Panc1 (cell line): ENCODE data around the gene WDR1.

Experiments
- POLR2AphosphoS5 ChIP-seq: IDR thresholded peaks from 2 replicates; pipeline ENCODE4 v1.6.1; 2012; ENCODE audit warnings: mild to moderate bottlenecking, low read depth, low read length, moderate library complexity
- REST ChIP-seq, 2 experiments: IDR thresholded peaks; 2 replicates each; pipeline ENCODE4 v1.6.1; 2011 to 2012; ENCODE audit warnings: low read depth in 2 of 2, control low read depth in 1 of 2, low read length in 1 of 2, mild to moderate bottlenecking in 1 of 2, moderate library complexity in 1 of 2; ENCODE audit not compliant: insufficient read depth in 1 of 2
- SIN3A ChIP-seq: IDR thresholded peaks from 2 replicates; pipeline ENCODE4 v1.6.1; 2012; ENCODE audit warnings: low read depth, mild to moderate bottlenecking, low read length, moderate library complexity, borderline replicate concordance; ENCODE audit not compliant: insufficient read depth
- TCF7L2 ChIP-seq: IDR thresholded peaks from 2 replicates; pipeline ENCODE4 v1.6.1; 2011; ENCODE audit warnings: mild to moderate bottlenecking, low read depth, low read length, inconsistent platforms
- TF ChIP-seq, protein P1 (sequence below): fragments of 450-650 bp; IDR thresholded peaks from 2 replicates; pipeline ENCODE4 v1.5.1; 2017; ENCODE audit warnings: mild to moderate bottlenecking

GRCh38 chr4:10119773-10120172 lies 3.2 kb upstream of the WDR1 start:
- TF ChIP-seq TCF7L2 (no peak), POLR2AphosphoS5 (no peak), SIN3A (no peak), REST (IDR thresholded peaks at IDR 0.05; ENCODE audit: insufficient read depth in 1 of 2, low read depth in 2 of 2, low read length in 1 of 2) (no peak)
- TF ChIP-seq, protein P1, sequence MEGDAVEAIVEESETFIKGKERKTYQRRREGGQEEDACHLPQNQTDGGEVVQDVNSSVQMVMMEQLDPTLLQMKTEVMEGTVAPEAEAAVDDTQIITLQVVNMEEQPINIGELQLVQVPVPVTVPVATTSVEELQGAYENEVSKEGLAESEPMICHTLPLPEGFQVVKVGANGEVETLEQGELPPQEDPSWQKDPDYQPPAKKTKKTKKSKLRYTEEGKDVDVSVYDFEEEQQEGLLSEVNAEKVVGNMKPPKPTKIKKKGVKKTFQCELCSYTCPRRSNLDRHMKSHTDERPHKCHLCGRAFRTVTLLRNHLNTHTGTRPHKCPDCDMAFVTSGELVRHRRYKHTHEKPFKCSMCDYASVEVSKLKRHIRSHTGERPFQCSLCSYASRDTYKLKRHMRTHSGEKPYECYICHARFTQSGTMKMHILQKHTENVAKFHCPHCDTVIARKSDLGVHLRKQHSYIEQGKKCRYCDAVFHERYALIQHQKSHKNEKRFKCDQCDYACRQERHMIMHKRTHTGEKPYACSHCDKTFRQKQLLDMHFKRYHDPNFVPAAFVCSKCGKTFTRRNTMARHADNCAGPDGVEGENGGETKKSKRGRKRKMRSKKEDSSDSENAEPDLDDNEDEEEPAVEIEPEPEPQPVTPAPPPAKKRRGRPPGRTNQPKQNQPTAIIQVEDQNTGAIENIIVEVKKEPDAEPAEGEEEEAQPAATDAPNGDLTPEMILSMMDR: no peak
